GM12878 (cell line): Measurements from ENCODE around the gene PABPC1L. TPM values are rescaled to one million over a fixed set of nuclear protein-coding genes. Genes with fewer than 3 reads are reported as not detected.

Experiments used
- ATAC-seq: fragments of 200-7000 bp; cut with Tn5 transposase; 3 replicates; pipeline ENCODE4 v1.9.1; 2020; ENCODE audit warnings: mild to moderate bottlenecking, moderate library complexity
- BruUV-seq: library from RNA; stranded (reverse); fragments of 400-500 nt; replicated peaks from 2 replicates; lab custom pipeline; 2021; lab: Mats Ljungman, UMichigan
- CTCF ChIA-PET: fragments of 300-600 bp; sonication (Branson Sonifier 250); formaldehyde crosslinking; extraction: SDS; loops from one replicate; lab custom pipeline; 2021; ENCODE audit warnings: inconsistent platforms; lab: Yijun Ruan, JAX
- POLR2A ChIA-PET: fragments of 350-600 bp; formaldehyde crosslinking; extraction: SDS; loops from one replicate; lab custom pipeline; 2021; ENCODE audit warnings: inconsistent platforms; lab: Charles Lee
- RAD21 ChIA-PET: fragments of 300-600 bp; sonication (Branson Sonifier 250); formaldehyde crosslinking; loops from one replicate; lab custom pipeline; 2023; ENCODE audit warnings: antibody characterized with exemption; ENCODE audit not compliant: unreplicated experiment; lab: Charles Lee
- SMC1A ChIA-PET: fragments of 300-600 bp; sonication (Branson Sonifier 250); formaldehyde crosslinking; loops from one replicate; lab custom pipeline; 2023; ENCODE audit not compliant: unreplicated experiment, uncharacterized antibody; lab: Charles Lee
- DNase-seq: peaks from one replicate; pipeline ENCODE4 v3.0.0-alpha.2; 2011; ENCODE audit warnings: low read depth, low spot score
- FAIRE-seq: peaks from 3 replicates; lab custom pipeline; 2011; peaks lifted over from hg19 to GRCh38; lab: Jason Lieb, UNC
- H2AFZ ChIP-seq: 2 replicates; pipeline ENCODE4 v1.6.0; 2011; ENCODE audit warnings: low read depth, low read length, control low read depth; ENCODE audit not compliant: control insufficient read depth
- H3K27ac ChIP-seq: 2 replicates; pipeline ENCODE4 v1.5.1; 2011; ENCODE audit warnings: control low read depth; ENCODE audit not compliant: control insufficient read depth, insufficient read depth
- H3K27me3 ChIP-seq, 2 experiments: replicated peaks in 1 of 2; 2 replicates each; pipeline versions ENCODE4 v1.6.0 to v1.6.1; 2011; ENCODE audit warnings: low read length in 1 of 2; ENCODE audit not compliant: control insufficient read depth in 2 of 2, insufficient read depth in 2 of 2
- H3K36me3 ChIP-seq, 2 experiments: 2 replicates each; pipeline ENCODE4 v1.5.1; 2011; ENCODE audit warnings: low read length in 1 of 2; ENCODE audit not compliant: control insufficient read depth in 2 of 2, insufficient read depth in 2 of 2
- H3K4me1 ChIP-seq: 2 replicates; pipeline ENCODE4 v1.6.1; 2011; ENCODE audit warnings: mild to moderate bottlenecking, low read length, moderate library complexity, mixed read lengths; ENCODE audit not compliant: control insufficient read depth, insufficient read depth
- H3K4me2 ChIP-seq: 2 replicates; pipeline ENCODE4 v1.6.0; 2011; ENCODE audit warnings: control low read depth; ENCODE audit not compliant: control insufficient read depth, insufficient read depth
- H3K4me3 ChIP-seq: fragments of 200-600 bp; sonication (generic); 2 replicates; pipeline ENCODE4 v1.5.1; 2016
- H3K79me2 ChIP-seq: 2 replicates; pipeline ENCODE4 v1.6.0; 2011; ENCODE audit warnings: low read length; ENCODE audit not compliant: control insufficient read depth, insufficient read depth
- H3K9ac ChIP-seq: 2 replicates; pipeline ENCODE4 v1.8.0; 2011; ENCODE audit warnings: low read length, control low read depth, mixed read lengths; ENCODE audit not compliant: control insufficient read depth, insufficient read depth
- H3K9me3 ChIP-seq: replicated peaks from 3 replicates; pipeline ENCODE4 v1.5.1; 2011; ENCODE audit warnings: mild to moderate bottlenecking, low read length; ENCODE audit not compliant: control insufficient read depth, insufficient read depth
- H4K20me1 ChIP-seq: 2 replicates; pipeline ENCODE4 v1.6.0; 2011; ENCODE audit not compliant: control insufficient read depth, insufficient read depth
- SUZ12 ChIP-seq: fragments of 200-600 bp; sonication (generic); IDR thresholded peaks from one replicate; pipeline ENCODE4 v1.6.1; 2018; ENCODE audit warnings: antibody characterized with exemption, mild to moderate bottlenecking; ENCODE audit not compliant: unreplicated experiment
- TCF12 ChIP-seq: IDR thresholded peaks from 2 replicates; pipeline ENCODE4 v1.6.1; 2011; ENCODE audit warnings: low read depth, mild to moderate bottlenecking, low read length
- ZNF24 ChIP-seq: fragments of 450-650 bp; IDR thresholded peaks from 2 replicates; pipeline ENCODE4 v1.6.1; 2017; ENCODE audit warnings: antibody characterized with exemption, mild to moderate bottlenecking
- WGBS: methylation state at CpG from one replicate; pipeline ENCODE4 v1.1.6; 2016; ENCODE audit warnings: low lambda C conversion rate; ENCODE audit not compliant: insufficient replicate concordance, insufficient coverage; ENCODE audit errors: missing lambda C conversion rate; 5-methylcytosine and 5-hydroxymethylcytosine counted together
- in situ Hi-C: fragments of 300-500 bp; cut with MboI; formaldehyde crosslinking; loops from 9 replicates; pipeline ENCODE4 v1.14.3; 2018; ENCODE audit warnings: mixed read lengths
- intact Hi-C: fragments of 100-400 bp; cut with micrococcal nuclease; formaldehyde crosslinking; loops from one replicate; pipeline ENCODE4 v1.14.2; 2022; ENCODE audit not compliant: unreplicated experiment
- polyA plus RNA-seq, 11 experiments: library from polyadenylated mRNA; depleted of rRNA in 4 of 11; unstranded in 6 of 11; stranded (reverse) in 5 of 11; fragments of >200 nt; fragmentation: Nextera tagmentation in 4 of 11; fragmentation: Illumina TruSeq in 1 of 11; extraction: Ambion mirVana in 4 of 11; extraction: Trizol in 1 of 11; gene quantifications; 1 replicate in 1 of 11; 2 replicates in 10 of 11; pipeline versions ENCODE4 v1.2.1 to v1.2.3, GENCODE V29; 2011 to 2016; ENCODE audit warnings: inconsistent platforms in 2 of 11, missing spikeins in 2 of 11, low read depth in 1 of 11
- total RNA-seq, 4 experiments: library from RNA; depleted of rRNA in 3 of 4; stranded (reverse); fragments of >200 nt in 3 of 4; fragmentation: Illumina TruSeq in 1 of 4; extraction: Trizol in 1 of 4; gene quantifications; 2 replicates each; pipeline versions ENCODE4 v1.2.1 to v1.2.3, GENCODE V29; 2013 to 2021

Gene PABPC1L
- total and polyA plus RNA-seq, 10 of the 15 experiments (the other 5 are each of a cell fraction or from before 2014, with no cell fraction given) = 6.1 to 66.8 (median 11.9) TPM

GRCh38 chr20:44988631-44989171 lies 78.8 kb downstream of the PABPC1L start:
- Histone ChIP-seq H3K9me3 (no peaks in the 10 kb centered on the region; the same call in 2 of the 3 replicates), H3K79me2 (peaks cover 51% of the 10 kb centered on the region), H3K27me3 (no peaks in the 10 kb centered on the region), H4K20me1 (no peaks in the 10 kb centered on the region), H3K36me3 (peaks cover 3 to 37% of the 10 kb centered on the region in 2 experiments; a peak in 3 of 4 replicates), H3K27ac (no peak overlapping the region), H2AFZ (no peak overlapping the region), H3K4me2 (no peak overlapping the region), H3K4me1 (peaks cover 5% of the 10 kb centered on the region; the same call in 1 of the 2 replicates), H3K9ac (no peak overlapping the region), H3K4me3 (no peak overlapping the region)
- no TSS peak for BruUV-seq
- RAD21 ChIA-PET = interaction anchor here (2.5 kb wide), 1 partner anchor 11 kb away, joined by 8 read pairs; no protein-coding TSS in a partner anchor
- WGBS = 100% methylated on average over 1 of the region's 1 CpG
- FAIRE-seq (no peak), DNase-seq (no peak), ATAC-seq (no peak)
- in situ Hi-C loops = no loop called here
- TF ChIP-seq TCF12 = no peak
- TF ChIP-seq SUZ12 = no peak
- TF ChIP-seq ZNF24 = peak; percentile 67
- SMC1A ChIA-PET = interaction anchor here (0.5 to 3.8 kb wide), 2 partner anchors 10 to 603 kb away, joined by 3 to 24 read pairs; no protein-coding TSS in a partner anchor
- intact Hi-C loops = no loop called here
- POLR2A ChIA-PET = interaction anchor here (1.0 to 2.0 kb wide), 2 partner anchors 10 to 18 kb away, joined by 3 to 4 read pairs; no protein-coding TSS in a partner anchor
- CTCF ChIA-PET = interaction anchor here (2.1 kb wide), 1 partner anchor 22 kb away, joined by 7 read pairs; no protein-coding TSS in a partner anchor

Other genes with a start within 250 kb of the PABPC1L start
Only the 7 nearest of the 9 such genes appear.
- not detected in 2 replicates for gene CCN5, start 194.7 kb upstream of the PABPC1L start, total RNA-seq (2014; rRNA removed)
- gene CCN5, start 194.7 kb upstream of the PABPC1L start, total RNA-seq (2014; rRNA removed; fragmentation: Illumina TruSeq; extraction: Trizol) = not detected in 2 replicates
- 0.15 TPM in 1 of 2 replicates, not detected in the other for gene CCN5, start 194.7 kb upstream of the PABPC1L start, total RNA-seq (2021)
- gene CCN5, start 194.7 kb upstream of the PABPC1L start, polyA plus RNA-seq (2011; rRNA removed) = not detected in 2 replicates
- gene CCN5, start 194.7 kb upstream of the PABPC1L start, polyA plus RNA-seq (2014; fragmentation: Illumina TruSeq; extraction: Trizol) = not detected in 2 replicates
- gene CCN5, start 194.7 kb upstream of the PABPC1L start, polyA plus RNA-seq (2014; fragmentation: Nextera tagmentation; extraction: Ambion mirVana) = not detected
- not detected in 2 replicates for gene CCN5, start 194.7 kb upstream of the PABPC1L start, polyA plus RNA-seq (2014; rRNA removed)
- under 1 TPM in 1 of 2 experiments, not detected in 1; 0.14 TPM for gene CCN5, start 194.7 kb upstream of the PABPC1L start, polyA plus RNA-seq (2016; fragmentation: Nextera tagmentation; extraction: Ambion mirVana)
- not detected in 2 replicates for gene KCNK15, start 164.2 kb upstream of the PABPC1L start, total RNA-seq (2014; rRNA removed)
- not detected in 2 replicates for gene KCNK15, start 164.2 kb upstream of the PABPC1L start, total RNA-seq (2014; rRNA removed; fragmentation: Illumina TruSeq; extraction: Trizol)
- gene KCNK15, start 164.2 kb upstream of the PABPC1L start, total RNA-seq (2021) = not detected in 2 replicates
- gene KCNK15, start 164.2 kb upstream of the PABPC1L start, polyA plus RNA-seq (2011; rRNA removed) = not detected in 2 replicates
- not detected in 2 replicates for gene KCNK15, start 164.2 kb upstream of the PABPC1L start, polyA plus RNA-seq (2014; fragmentation: Illumina TruSeq; extraction: Trizol)
- not detected for gene KCNK15, start 164.2 kb upstream of the PABPC1L start, polyA plus RNA-seq (2014; fragmentation: Nextera tagmentation; extraction: Ambion mirVana)
- not detected in 2 replicates for gene KCNK15, start 164.2 kb upstream of the PABPC1L start, polyA plus RNA-seq (2014; rRNA removed)
- gene KCNK15, start 164.2 kb upstream of the PABPC1L start, polyA plus RNA-seq (2016; fragmentation: Nextera tagmentation; extraction: Ambion mirVana) = not detected
- gene RIMS4, start 99.5 kb upstream of the PABPC1L start, total RNA-seq (2014; rRNA removed) = under 0.01 TPM in 1 of 2 replicates, not detected in the other
- gene RIMS4, start 99.5 kb upstream of the PABPC1L start, total RNA-seq (2014; rRNA removed; fragmentation: Illumina TruSeq; extraction: Trizol) = not detected in 2 replicates
- gene RIMS4, start 99.5 kb upstream of the PABPC1L start, total RNA-seq (2021) = 0.05 TPM in 1 of 2 replicates, not detected in the other
- 0.06 and 0.07 TPM in 2 replicates for gene RIMS4, start 99.5 kb upstream of the PABPC1L start, polyA plus RNA-seq (2011; rRNA removed)
- not detected in 2 replicates for gene RIMS4, start 99.5 kb upstream of the PABPC1L start, polyA plus RNA-seq (2014; fragmentation: Illumina TruSeq; extraction: Trizol)
- not detected for gene RIMS4, start 99.5 kb upstream of the PABPC1L start, polyA plus RNA-seq (2014; fragmentation: Nextera tagmentation; extraction: Ambion mirVana)
- 0.05 TPM in 1 of 2 replicates, not detected in the other for gene RIMS4, start 99.5 kb upstream of the PABPC1L start, polyA plus RNA-seq (2014; rRNA removed)
- gene RIMS4, start 99.5 kb upstream of the PABPC1L start, polyA plus RNA-seq (2016; fragmentation: Nextera tagmentation; extraction: Ambion mirVana) = under 1 TPM in 1 of 2 experiments, not detected in 1; 0.07 TPM
- gene YWHAB, start 24.4 kb upstream of the PABPC1L start, total RNA-seq (2014; rRNA removed) = 63.5 and 73.2 TPM in 2 replicates
- 81.9 and 84.6 TPM in 2 replicates for gene YWHAB, start 24.4 kb upstream of the PABPC1L start, total RNA-seq (2014; rRNA removed; fragmentation: Illumina TruSeq; extraction: Trizol)
- gene YWHAB, start 24.4 kb upstream of the PABPC1L start, total RNA-seq (2021) = 185 and 195 TPM in 2 replicates
- 99.1 and 111 TPM in 2 replicates for gene YWHAB, start 24.4 kb upstream of the PABPC1L start, polyA plus RNA-seq (2011; rRNA removed)
- 170 and 195 TPM in 2 replicates for gene YWHAB, start 24.4 kb upstream of the PABPC1L start, polyA plus RNA-seq (2014; fragmentation: Illumina TruSeq; extraction: Trizol)
- 100 to 1,000 TPM; 136 to 153 TPM for gene YWHAB, start 24.4 kb upstream of the PABPC1L start, polyA plus RNA-seq (2014; fragmentation: Nextera tagmentation; extraction: Ambion mirVana)
- gene YWHAB, start 24.4 kb upstream of the PABPC1L start, polyA plus RNA-seq (2014; rRNA removed) = 76.9 and 77.5 TPM in 2 replicates
- gene YWHAB, start 24.4 kb upstream of the PABPC1L start, polyA plus RNA-seq (2016; fragmentation: Nextera tagmentation; extraction: Ambion mirVana) = 100 to 1,000 TPM; 307 to 323 TPM
- 47.3 and 49.1 TPM in 2 replicates for gene TOMM34, start 50.3 kb downstream of the PABPC1L start, total RNA-seq (2014; rRNA removed)
- gene TOMM34, start 50.3 kb downstream of the PABPC1L start, total RNA-seq (2014; rRNA removed; fragmentation: Illumina TruSeq; extraction: Trizol) = 27.2 and 28.3 TPM in 2 replicates
- gene TOMM34, start 50.3 kb downstream of the PABPC1L start, total RNA-seq (2021) = 37.1 and 37.9 TPM in 2 replicates
- 30.0 and 44.0 TPM in 2 replicates for gene TOMM34, start 50.3 kb downstream of the PABPC1L start, polyA plus RNA-seq (2011; rRNA removed)
- 42.1 and 53.7 TPM in 2 replicates for gene TOMM34, start 50.3 kb downstream of the PABPC1L start, polyA plus RNA-seq (2014; fragmentation: Illumina TruSeq; extraction: Trizol)
- gene TOMM34, start 50.3 kb downstream of the PABPC1L start, polyA plus RNA-seq (2014; fragmentation: Nextera tagmentation; extraction: Ambion mirVana) = 10 to 100 TPM; 14.0 to 24.5 TPM
- 43.7 and 43.8 TPM in 2 replicates for gene TOMM34, start 50.3 kb downstream of the PABPC1L start, polyA plus RNA-seq (2014; rRNA removed)
- gene TOMM34, start 50.3 kb downstream of the PABPC1L start, polyA plus RNA-seq (2016; fragmentation: Nextera tagmentation; extraction: Ambion mirVana) = 10 to 100 TPM; 68.2 to 73.8 TPM
- 86.8 and 97.8 TPM in 2 replicates for gene STK4, start 56.5 kb downstream of the PABPC1L start, total RNA-seq (2014; rRNA removed)
- 107 and 108 TPM in 2 replicates for gene STK4, start 56.5 kb downstream of the PABPC1L start, total RNA-seq (2014; rRNA removed; fragmentation: Illumina TruSeq; extraction: Trizol)
- 96.2 and 101 TPM in 2 replicates for gene STK4, start 56.5 kb downstream of the PABPC1L start, total RNA-seq (2021)
- gene STK4, start 56.5 kb downstream of the PABPC1L start, polyA plus RNA-seq (2011; rRNA removed) = 92.6 and 122 TPM in 2 replicates
- 84.9 and 101 TPM in 2 replicates for gene STK4, start 56.5 kb downstream of the PABPC1L start, polyA plus RNA-seq (2014; fragmentation: Illumina TruSeq; extraction: Trizol)
- gene STK4, start 56.5 kb downstream of the PABPC1L start, polyA plus RNA-seq (2014; fragmentation: Nextera tagmentation; extraction: Ambion mirVana) = 10 to 100 TPM; 24.0 to 51.4 TPM
- gene STK4, start 56.5 kb downstream of the PABPC1L start, polyA plus RNA-seq (2014; rRNA removed) = 59.8 and 68.0 TPM in 2 replicates
- 100 to 1,000 TPM; 123 to 135 TPM for gene STK4, start 56.5 kb downstream of the PABPC1L start, polyA plus RNA-seq (2016; fragmentation: Nextera tagmentation; extraction: Ambion mirVana)
- not detected in 2 replicates for gene KCNS1, start 191.1 kb downstream of the PABPC1L start, total RNA-seq (2014; rRNA removed)
- not detected in 2 replicates for gene KCNS1, start 191.1 kb downstream of the PABPC1L start, total RNA-seq (2014; rRNA removed; fragmentation: Illumina TruSeq; extraction: Trizol)
- gene KCNS1, start 191.1 kb downstream of the PABPC1L start, total RNA-seq (2021) = not detected in 2 replicates
- not detected in 2 replicates for gene KCNS1, start 191.1 kb downstream of the PABPC1L start, polyA plus RNA-seq (2011; rRNA removed)
- not detected in 2 replicates for gene KCNS1, start 191.1 kb downstream of the PABPC1L start, polyA plus RNA-seq (2014; fragmentation: Illumina TruSeq; extraction: Trizol)
- gene KCNS1, start 191.1 kb downstream of the PABPC1L start, polyA plus RNA-seq (2014; fragmentation: Nextera tagmentation; extraction: Ambion mirVana) = not detected
- not detected in 2 replicates for gene KCNS1, start 191.1 kb downstream of the PABPC1L start, polyA plus RNA-seq (2014; rRNA removed)
- gene KCNS1, start 191.1 kb downstream of the PABPC1L start, polyA plus RNA-seq (2016; fragmentation: Nextera tagmentation; extraction: Ambion mirVana) = not detected